LHCN-M2 (cell line): ENCODE data around the gene RAD51B. TPM values are rescaled to one million over a fixed set of nuclear protein-coding genes. Genes with fewer than 3 reads are reported as not detected.
"Not testable (repeated sequence)": the region's sequence is repeated elsewhere in the genome, so short reads cannot be mapped to it uniquely, and the experiment has no call there.

ENCODE experiments used
- DNase-seq: peaks from one replicate; pipeline ENCODE4 v3.0.0-alpha.2; 2012; ENCODE audit warnings: low read depth
- total RNA-seq: library from RNA; depleted of rRNA; stranded (reverse); fragments of >200 nt; gene quantifications from 2 replicates; pipeline ENCODE4 v1.2.3, GENCODE V29; 2014

The RAD51B gene
- total RNA-seq, 1 experiment from 2014 or later = 14.5 TPM

GRCh38 chr14:68248481-68249255, 429.1 kb downstream of the RAD51B start:
- peak; percentile 78 for DNase-seq

- DNase-seq = peak; percentile 68
Measured at GRCh38 chr14:68249661-68250451, 430.3 kb downstream of the RAD51B start.

- DNase-seq = no peak
Measured at GRCh38 chr14:68250927-68251768, 431.6 kb downstream of the RAD51B start.

DNA sequence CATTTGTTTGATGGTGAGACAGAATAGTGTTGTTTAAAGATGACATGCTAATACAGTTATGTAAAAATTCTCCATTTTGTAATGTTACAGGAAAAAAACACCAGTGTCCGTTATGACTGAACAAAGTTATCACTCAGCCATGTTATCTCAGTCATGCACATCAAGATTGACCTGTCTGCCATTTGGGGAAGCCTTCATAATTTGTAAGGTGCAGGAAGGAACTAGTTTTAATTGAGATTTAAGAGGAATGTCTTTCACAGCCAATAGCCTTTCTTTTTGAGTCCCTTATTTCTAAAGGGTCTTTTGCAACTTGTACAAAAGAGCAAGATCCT, 432.2 kb downstream of the RAD51B start:
- no peak for DNase-seq

DNA sequence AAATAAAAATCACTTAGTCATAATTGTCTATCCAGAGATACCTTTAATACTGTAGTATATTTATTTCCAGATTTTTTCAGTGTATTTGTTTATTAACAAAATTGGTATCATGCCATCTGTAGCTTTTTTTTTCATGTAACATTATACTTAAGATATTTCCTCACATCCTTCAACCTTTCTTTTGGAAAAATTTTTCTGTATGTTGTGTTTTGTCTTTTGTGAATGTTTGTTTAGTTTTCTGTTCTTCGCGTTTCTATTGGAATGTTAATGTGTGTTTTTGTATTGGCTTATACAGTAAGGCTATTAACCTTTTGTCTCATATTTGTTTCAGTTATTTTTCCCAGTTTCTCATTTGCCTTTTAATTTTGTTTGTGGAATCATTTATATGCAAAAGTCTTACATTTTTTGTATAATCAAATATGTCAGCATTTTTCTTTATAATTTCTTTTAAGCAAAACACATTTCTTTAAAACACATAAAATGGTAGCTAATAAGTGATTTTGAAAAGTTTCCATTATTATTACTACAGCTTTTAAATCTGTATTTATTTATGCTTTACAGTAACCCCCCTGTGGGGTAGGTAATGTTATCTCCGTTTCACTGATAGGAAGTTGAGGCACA, 433.7 kb downstream of the RAD51B start:
- no peak for DNase-seq

DNA sequence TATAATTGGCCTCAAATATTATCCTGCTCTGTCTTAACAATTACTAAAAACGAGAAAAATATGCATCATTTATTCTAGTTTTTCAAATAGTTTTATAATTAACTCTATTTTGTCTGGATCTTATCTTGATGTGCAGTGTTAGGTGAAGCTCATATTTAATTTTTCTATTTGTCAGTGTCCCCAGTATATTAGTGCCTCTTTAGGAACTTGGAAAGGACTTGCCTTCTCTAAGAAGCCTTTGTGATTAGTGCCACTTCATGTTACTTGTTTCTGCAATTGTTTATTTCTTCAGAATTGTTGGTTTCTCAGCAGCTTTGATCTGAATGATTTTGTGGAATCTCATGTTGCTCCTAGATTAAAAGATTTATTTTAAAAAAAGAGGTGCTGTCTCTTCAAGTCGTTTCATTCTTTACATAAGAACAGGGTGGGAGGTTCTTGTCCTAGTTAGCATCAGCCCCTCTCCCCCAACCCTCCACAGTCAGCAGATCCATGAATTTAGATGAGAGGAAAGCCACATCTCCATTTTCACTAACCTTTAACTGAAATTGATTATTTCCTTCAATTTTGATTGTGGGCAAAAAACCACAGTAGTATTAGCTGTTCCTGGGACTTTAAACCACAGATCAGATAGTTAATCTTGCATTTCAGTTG, 434.4 kb downstream of the RAD51B start:
- DNase-seq = no peak

DNA sequence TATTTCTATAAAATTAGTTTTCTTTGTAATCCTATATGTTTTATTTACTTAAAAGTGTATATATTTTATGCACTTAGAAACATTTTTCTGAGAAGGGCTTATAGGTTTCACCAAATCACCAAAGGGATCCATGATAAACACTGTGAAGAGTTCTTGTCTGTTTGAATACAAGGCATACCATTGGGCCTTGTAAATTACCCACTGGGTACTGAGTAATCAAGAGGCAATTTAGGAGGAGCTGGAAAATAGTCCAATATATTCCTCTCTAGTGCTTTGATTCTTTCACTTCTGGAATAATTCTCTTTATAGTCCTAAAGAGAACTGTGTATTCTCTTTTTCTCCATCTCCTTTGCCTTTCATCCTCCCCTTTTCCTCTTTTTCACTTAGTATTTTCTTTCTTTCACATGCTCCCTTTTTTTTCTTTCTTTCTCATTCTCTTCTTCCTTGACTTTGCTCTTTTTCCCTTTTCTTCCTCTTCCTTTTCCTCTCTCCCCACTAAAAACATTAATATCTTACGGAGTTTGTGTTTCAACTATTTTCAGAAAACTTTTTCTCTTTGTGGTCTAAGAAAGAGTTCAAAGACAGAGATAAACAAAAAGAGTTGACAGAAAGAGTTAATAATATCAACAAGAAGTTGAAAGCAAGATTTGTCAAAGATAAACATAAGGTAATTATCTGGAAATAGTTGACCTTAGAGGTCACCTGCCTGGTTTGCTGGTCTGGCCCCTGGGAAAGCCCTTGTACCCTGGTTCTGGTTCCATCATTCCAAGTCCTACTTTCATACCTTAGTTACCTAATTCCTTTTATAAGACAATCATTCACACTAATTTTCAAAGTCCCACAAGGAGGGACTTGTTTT, 435.3 kb downstream of the RAD51B start:
- DNase-seq = no peak

DNA sequence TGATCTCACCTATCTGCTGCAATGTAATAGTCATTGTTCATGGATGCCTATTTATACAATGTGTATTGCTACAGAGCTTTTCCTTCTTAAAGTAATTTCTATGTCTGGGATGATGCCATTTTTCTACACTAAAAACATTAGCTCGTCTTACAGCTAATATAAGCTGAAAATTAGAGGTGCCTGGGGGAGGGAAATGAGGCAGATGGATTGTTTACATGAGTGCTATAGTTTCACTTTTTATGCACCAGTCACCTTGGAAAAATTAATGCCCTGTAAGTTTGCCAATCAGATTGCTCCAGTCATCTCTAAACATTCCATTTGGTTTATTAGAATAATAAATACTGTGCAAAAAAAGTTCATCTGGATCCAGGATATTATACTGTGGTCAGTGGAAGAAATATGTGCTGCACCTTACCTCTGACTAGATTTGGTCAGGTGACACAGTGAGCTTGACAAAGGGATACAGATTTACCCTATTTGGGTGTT, 436.2 kb downstream of the RAD51B start:
- no peak for DNase-seq

DNA sequence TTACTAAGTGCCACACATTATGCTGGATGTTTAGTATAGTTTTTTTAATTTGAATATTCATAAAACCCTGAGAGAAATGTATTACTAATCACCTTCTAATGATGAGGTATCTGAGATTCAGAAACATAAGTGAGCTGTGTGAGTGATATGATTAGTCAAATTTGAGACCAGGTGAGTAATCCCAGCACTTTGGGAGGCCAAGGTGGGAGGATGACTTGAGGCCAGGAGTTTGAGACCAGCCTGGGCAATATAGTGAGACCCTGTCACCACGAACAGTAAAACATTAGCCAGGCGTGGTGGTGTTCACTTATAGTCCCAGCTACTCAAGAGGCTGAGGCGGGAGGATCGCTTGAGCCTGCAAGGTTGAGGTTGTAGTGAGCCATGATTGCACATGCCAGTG, 438.4 kb downstream of the RAD51B start:
- no peak for DNase-seq

DNA sequence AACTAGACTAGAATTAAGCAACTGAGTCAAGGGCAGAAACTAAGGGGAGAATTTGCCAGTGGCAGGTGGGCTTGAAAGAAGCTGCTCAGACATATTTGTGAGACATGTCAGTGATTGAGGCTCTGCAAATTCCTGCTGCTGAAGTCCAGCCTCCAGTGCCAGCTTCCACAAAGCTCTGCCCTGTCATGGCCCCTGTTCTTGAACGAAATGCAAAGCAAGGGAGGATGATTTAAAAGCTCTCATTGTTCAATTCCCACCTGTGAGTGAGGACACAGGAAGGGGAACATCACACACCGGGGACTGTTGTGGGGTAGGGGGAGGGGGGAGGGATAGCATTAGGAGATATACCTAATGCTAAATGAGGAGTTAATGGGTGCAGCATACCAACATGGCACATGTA, 439.4 kb downstream of the RAD51B start:
- DNase-seq = not testable (repeated sequence)

- DNase-seq = no peak
Measured at GRCh38 chr14:68260121-68260520, 440.5 kb downstream of the RAD51B start.

DNA sequence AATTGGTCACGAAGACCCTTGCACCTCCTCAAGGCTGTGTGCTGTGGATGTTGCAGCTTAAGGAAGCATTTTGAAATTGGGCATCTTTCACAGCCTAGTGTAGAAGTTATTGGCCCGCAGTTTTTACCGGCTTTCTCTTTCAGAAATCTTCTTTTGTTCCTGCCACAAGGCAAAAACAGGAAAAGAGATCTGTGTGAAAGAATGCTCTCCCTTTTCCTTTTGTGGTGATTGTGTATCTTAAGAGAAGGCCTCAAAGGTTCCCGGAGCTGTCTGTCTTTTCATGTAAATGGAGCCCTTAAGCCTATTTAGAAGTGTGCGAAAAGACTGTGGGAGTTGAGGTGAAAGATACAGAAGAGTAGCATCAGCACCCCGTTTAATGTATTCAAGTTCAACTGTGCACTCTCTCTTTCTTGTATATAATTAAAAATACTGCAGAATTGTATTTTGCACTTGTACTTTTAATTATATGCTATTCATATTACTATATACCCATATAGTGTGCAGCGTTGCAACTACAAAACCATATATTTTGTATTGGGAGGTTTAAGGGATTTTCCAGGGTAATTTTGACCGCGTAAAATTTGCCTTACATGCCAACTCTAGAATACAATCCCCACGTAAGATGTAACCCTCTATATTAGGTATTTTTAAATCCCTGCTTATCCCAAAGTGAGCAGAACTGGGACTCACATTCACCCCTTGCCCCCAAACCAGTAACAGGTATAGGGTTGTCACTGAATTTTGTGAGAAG, 441.7 kb downstream of the RAD51B start:
- DNase-seq = no peak

DNA sequence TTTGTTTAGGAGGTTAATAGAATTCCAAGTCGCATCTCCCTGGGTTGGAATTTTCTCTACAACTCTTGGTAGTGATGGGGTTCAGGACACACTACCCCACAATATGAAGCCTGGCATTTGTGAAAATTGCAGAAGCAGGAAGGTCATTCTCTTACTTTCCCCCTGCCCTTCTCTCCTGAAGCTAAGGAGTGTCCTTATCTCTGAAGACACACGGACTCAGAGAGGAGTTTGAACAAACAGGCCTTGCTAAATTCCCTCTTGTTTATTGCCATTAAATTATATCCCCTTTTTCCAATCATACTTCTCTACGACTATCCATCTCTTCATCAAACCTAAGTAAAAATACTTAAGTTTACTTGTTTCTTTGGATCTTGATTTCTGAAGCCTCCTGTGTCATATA, 443.0 kb downstream of the RAD51B start:
- DNase-seq = no peak

- no peak for DNase-seq
Measured at GRCh38 chr14:68263563-68264259, 444.1 kb downstream of the RAD51B start.

DNA sequence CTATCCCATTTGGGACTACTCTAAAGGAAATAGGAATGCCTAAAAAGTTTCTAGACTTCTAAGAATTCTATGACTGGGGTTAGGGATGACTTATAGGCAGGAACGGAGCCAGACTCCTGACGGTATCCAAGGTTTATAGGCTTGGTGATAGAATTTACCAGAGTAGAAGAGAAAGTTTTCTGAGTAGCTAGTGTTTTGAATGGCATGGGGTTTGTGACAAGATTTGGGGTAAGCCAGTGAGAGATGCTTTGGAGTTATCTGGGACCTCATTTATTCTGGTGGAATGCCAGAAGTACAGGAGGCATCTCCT, 444.6 kb downstream of the RAD51B start:
- DNase-seq = no peak

DNA sequence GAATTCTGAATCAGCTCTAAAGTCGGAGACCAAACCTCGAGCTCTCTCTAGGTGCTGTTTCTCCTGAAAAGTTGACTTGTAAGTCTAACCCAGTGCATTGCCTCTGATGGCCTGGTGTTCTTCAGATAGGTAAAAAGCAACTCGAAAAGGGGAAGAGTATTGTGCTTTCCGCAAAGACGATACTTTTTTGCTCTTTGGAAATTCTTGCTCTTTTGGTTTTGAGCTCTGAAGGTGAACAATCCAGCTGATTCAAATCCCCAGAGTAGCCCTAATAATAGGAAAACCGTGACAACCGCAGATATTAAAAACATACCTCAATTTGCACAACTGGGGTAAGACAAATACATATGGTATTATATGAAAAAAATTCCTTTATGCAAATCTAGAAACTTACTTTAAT, 447.4 kb downstream of the RAD51B start:
- no peak for DNase-seq

DNA sequence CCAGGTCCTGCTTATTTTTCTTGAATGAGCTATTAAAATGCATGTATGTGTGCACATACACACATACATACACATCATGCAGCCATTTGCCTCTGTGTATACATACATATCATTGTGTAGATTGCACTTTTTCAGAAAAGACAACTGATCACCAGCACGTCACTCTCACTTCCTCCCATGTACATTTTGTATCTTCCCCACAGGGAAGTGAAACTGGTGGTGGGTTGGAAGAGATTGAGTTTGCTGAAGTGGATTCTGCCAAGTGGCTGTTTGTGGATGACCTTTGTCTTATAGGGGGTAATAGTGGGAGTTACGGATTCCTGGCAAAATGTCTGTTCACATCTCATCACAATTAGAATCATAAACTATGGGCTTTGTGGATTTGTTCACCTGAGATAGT, 448.6 kb downstream of the RAD51B start:
- DNase-seq = no peak

GRCh38 chr14:68268719-68269118, 449.1 kb downstream of the RAD51B start:
- no peak for DNase-seq
